Effector memory CD8-positive, alpha-beta T cell (primary cell): Measurements from ENCODE around the gene WTIP.
"Not testable (repeated sequence)": the region's sequence is repeated elsewhere in the genome, so short reads cannot be mapped to it uniquely, and the experiment has no call there.

Source experiments
- ATAC-seq: fragments of 150-1000 bp; cut with Tn5 transposase; replicated peaks from 2 replicates; pipeline ENCODE4 v1.10.0; 2021; ENCODE audit warnings: mild to moderate bottlenecking, moderate library complexity
- DNase-seq, 3 experiments: peaks; one replicate each; pipeline ENCODE4 v3.0.0; 2021
- H3K27ac Mint-ChIP-seq, 2 donors: one replicate each; pipeline ENCODE4 v1.8.0; 2022; ENCODE audit warnings: mild to moderate bottlenecking in 2 of 2, mixed read lengths in 2 of 2, moderate library complexity in 2 of 2
- H3K27me3 Mint-ChIP-seq, 2 donors: one replicate each; pipeline ENCODE4 v1.8.0; 2022; ENCODE audit warnings: mixed read lengths in 2 of 2
- H3K36me3 Mint-ChIP-seq: one replicate; pipeline ENCODE4 v1.8.0; 2022; ENCODE audit warnings: mild to moderate bottlenecking, moderate library complexity, mixed read lengths; ENCODE audit not compliant: insufficient read depth
- H3K4me1 Mint-ChIP-seq, 2 donors: one replicate each; pipeline ENCODE4 v1.8.0; 2022; ENCODE audit warnings: low read depth in 2 of 2, mixed read lengths in 2 of 2
- H3K4me3 Mint-ChIP-seq, 2 donors: one replicate each; pipeline ENCODE4 v1.8.0; 2022; ENCODE audit warnings: mild to moderate bottlenecking in 2 of 2, mixed read lengths in 2 of 2, moderate library complexity in 2 of 2
- H3K9me3 Mint-ChIP-seq, 2 donors: one replicate each; pipeline ENCODE4 v1.8.0; 2022; ENCODE audit warnings: mixed read lengths in 2 of 2

The WTIP gene

DNA sequence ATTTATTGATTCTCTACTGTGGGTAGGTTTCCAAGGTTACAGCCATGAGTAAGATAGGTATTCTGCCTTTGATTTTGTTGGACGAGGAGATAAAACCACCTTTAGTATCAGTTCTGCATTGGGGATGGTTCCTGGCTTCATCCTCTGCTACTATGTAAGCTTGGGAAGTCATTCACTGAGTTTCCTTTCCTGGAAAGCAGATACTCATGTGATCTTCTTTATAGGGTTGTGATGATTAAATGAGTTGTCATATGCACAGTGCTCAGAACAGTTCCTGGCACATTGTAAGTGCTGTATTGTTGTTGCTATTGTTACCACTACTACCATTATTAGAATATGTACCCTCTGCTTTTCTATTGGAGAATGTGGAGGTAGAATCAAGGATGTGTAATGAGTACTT lies 13.1 kb upstream of the WTIP start:
- Mint-ChIP-seq H3K9me3 (no peaks in the 10 kb centered on the region), H3K4me3 (no peak overlapping the region), H3K36me3 (peaks cover 82% of the 10 kb centered on the region), H3K27me3 (no peaks in the 10 kb centered on the region), H3K4me1 (no peaks in the 10 kb centered on the region), H3K27ac (peak overlapping the region in 1 of 2 donors; percentile 3)
- no peak for DNase-seq
- ATAC-seq, result no peak

DNA sequence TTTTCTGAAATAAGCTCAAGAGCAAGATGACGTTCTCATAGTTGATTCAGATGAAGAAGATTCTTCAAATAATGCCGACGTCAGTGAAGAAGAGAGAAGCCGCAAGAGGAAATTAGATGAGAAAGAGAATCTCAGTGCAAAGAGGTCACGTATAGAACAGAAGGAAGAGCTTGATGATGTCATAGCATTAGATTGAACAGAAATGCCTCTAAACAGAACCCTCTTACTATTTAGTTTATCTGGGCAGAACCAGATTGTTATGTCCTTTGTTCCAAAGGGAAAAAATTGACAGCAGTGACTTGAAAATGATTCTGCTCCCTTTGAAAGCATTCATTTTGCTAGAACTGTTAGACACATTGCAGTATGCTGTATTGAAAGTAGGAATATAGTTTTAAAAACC lies 12.5 kb upstream of the WTIP start:
- H3K4me3 Mint-ChIP-seq, ATAC-seq, H3K4me1 Mint-ChIP-seq, H3K27me3 Mint-ChIP-seq, H3K27ac Mint-ChIP-seq, DNase-seq, H3K9me3 Mint-ChIP-seq: not testable (repeated sequence)
- H3K36me3 Mint-ChIP-seq, result peaks cover 81% of the 10 kb centered on the region

DNA sequence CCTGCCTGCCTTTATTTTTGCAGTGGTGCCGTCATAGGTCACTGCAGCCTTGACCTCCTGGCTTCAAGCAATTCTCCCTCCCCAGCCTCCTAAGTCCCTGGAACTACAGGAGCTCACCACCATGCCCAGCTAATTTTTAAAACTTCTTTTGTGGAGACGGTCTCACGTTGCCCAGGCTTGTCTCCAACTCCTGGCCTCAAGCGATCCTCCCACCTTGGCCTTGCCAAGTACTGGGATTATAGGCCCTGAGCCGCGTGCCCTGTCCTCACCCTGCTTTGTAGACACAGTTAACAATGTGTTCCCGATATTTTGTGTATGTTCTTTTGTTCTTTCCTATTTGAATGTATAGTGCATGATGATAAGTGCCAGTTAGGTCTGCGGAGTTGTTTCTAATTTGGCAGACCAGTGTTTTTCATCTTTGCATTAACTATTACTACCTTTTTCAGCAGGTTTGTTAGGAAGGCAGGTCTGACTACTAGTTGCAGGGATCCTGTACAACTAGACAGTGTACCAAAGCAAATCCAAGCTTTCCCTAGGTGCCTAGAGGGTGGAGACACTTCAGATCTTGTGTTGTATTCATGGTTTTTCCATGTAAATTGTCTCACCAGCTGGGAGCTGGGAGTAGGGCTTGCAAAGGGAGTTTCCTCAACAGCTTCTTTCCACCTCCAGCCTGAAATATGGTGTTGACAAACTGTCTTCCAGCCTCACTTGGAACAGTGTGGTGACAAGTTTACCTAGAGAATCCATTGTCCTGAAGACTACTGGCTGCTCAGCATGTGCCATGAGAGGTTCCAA lies 9.5 kb upstream of the WTIP start:
- DNase-seq (no peak), ATAC-seq (no peak)
- peak overlapping the region; percentile 26 to 30 for H3K27ac Mint-ChIP-seq
- peaks cover 50% of the 10 kb centered on the region for H3K36me3 Mint-ChIP-seq
- H3K27me3 Mint-ChIP-seq, result no peaks in the 10 kb centered on the region
- no peaks in the 10 kb centered on the region for H3K4me1 Mint-ChIP-seq
- H3K9me3 Mint-ChIP-seq, result no peaks in the 10 kb centered on the region
- no peak overlapping the region for H3K4me3 Mint-ChIP-seq

DNA sequence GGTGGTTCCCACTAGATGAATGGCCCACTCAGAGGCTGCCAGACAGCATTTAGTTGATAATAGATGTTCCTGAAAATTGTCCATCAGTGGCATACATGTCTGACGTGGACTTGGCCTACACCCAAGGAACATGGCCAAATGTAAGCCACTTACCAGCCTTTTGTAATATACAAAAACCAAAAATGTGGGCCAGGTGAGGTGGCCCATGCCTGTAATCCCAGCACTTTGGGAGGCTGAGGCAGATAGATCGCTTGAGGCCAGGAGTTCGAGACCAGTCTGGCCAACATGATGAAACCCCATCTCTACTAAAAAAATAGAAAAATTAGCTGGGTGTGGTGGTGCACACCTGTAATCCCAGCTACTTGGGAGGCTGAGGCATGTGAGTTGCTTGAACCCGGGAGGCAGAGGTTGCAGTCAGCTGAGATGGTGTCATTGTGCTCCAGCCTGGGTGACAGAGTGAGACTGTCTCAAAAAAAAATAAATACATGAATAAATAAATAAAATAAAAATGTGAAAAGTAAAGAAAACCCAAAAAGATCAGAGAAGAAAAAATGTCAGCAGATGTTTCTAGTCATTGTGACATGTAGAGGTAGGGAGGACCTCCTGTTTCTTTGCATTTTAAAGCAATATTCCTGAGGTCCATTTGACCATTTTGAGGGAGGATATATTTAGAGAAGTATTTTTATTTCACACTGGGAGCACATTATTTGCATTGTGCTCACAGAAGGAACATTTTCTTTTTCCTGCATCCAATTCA lies 7.1 kb upstream of the WTIP start:
- H3K27me3 Mint-ChIP-seq, result peaks cover 7 to 8% of the 10 kb centered on the region in 2 donors
- DNase-seq (no peak), ATAC-seq (no peak)
- H3K27ac Mint-ChIP-seq, result no peak overlapping the region
- no peaks in the 10 kb centered on the region for H3K4me1 Mint-ChIP-seq
- peaks cover 30% of the 10 kb centered on the region for H3K36me3 Mint-ChIP-seq
- H3K4me3 Mint-ChIP-seq, result no peak overlapping the region
- no peaks in the 10 kb centered on the region for H3K9me3 Mint-ChIP-seq

DNA sequence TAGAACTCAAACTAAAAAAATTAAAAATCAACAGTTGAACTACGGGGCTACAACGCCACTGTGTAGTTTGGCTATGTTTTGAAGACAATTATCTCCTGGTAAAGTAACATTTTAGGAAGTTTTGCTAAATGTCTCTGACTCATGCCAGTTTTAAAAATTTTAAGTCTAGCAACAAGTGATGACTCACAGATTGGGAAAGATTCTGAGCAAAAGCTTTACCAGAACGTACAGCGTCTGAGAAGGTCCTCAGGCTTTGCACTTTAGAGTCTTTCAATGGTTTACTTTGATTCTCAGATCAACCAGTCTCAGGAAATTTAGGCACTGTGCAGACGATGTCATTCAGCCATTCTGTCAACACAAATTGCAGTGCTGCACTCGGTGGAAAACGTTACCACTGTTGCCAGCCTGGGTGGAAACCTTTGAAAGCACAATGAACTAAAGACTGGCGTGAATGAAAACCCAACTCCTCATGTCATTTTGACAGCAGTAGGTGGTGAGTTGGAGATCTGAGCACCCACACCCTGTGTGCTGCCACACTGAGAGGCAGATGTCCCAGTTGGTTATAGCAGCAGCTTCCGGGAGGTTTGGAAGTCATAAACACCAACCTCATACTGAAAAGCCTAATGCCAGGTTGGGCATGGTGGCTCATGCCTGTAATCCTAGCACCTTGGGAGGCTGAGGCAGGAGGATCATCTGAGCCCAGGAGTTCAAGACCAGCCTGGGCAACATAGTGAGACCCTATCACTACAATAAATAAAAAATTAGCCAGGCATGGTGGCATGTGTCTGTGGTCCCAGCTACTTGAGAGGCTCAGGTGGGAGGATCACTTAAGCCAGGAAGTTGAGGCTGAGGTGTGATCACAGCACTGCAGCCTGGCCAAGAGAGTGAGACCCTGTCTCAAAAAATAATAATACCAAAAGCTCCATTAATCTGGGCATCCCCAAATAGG lies 6.3 kb upstream of the WTIP start:
- peaks cover 8 to 17% of the 10 kb centered on the region in 2 donors for H3K27me3 Mint-ChIP-seq
- H3K27ac Mint-ChIP-seq, result no peak overlapping the region
- H3K4me1 Mint-ChIP-seq, result no peaks in the 10 kb centered on the region
- DNase-seq (no peak), ATAC-seq (no peak)
- H3K4me3 Mint-ChIP-seq, result no peak overlapping the region
- peaks cover 22% of the 10 kb centered on the region for H3K36me3 Mint-ChIP-seq
- no peaks in the 10 kb centered on the region for H3K9me3 Mint-ChIP-seq

DNA sequence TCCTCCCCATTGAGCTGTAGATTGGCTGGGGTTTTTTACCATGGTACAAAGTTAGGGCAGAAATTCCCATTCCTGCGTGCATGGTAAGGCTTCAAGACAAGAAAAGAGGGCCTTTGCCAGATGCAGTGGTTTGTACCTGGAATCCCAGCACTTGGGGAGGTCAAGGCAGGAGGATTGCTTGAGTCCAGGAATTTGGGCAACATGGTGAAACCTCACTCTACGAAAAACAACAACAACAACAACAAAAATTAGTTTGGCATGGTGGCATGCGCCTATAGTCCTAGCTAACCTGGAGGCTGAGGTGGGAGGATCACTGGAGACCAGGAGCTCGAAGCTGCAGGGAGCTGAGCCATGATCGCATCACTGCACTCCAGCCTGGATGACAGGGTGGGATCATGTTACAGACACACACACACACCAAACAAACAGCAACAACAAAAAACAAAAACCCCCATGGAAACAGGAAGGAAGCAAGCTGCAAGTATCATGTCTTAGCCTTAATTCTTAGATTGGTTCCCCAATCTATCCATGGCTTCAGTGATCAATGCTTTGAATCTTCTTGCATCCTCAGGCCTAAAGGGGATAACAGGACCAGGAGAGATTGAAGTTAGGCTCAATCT lies 5.5 kb upstream of the WTIP start:
- no peak for DNase-seq

DNA sequence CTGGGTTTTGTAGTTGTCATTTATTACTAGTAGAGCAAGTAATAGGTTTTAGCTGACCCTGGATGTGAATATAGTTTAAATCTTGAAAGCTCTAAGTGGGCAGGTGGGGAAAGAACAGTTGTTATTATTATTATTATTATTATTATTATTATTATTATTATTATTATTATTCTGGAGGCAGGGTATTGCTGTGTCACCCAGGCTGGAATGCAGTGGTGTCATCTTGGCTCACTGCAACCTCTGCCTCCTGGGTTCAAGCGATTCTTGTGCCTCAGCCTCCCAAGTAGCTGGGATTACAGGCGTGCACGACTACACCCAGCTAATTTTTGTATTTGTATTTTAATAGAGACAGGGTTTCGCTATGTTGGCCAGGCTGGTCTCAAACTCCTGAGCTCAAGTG lies 3.1 kb upstream of the WTIP start:
- H3K27me3 Mint-ChIP-seq, result peaks cover 17 to 36% of the 10 kb centered on the region in 2 donors
- DNase-seq, H3K9me3 Mint-ChIP-seq, H3K4me1 Mint-ChIP-seq, ATAC-seq, H3K4me3 Mint-ChIP-seq, H3K36me3 Mint-ChIP-seq, H3K27ac Mint-ChIP-seq: not testable (repeated sequence)

More for the DNA sequence above, 5.5 kb upstream of the WTIP start:
- no peaks in the 10 kb centered on the region for H3K4me1 Mint-ChIP-seq
- no peak overlapping the region for H3K4me3 Mint-ChIP-seq
- ATAC-seq, result no peak
- peaks cover 8 to 25% of the 10 kb centered on the region in 2 donors for H3K27me3 Mint-ChIP-seq
- peaks cover 18% of the 10 kb centered on the region for H3K36me3 Mint-ChIP-seq
- H3K9me3 Mint-ChIP-seq, result no peaks in the 10 kb centered on the region
- no peak overlapping the region for H3K27ac Mint-ChIP-seq

DNA sequence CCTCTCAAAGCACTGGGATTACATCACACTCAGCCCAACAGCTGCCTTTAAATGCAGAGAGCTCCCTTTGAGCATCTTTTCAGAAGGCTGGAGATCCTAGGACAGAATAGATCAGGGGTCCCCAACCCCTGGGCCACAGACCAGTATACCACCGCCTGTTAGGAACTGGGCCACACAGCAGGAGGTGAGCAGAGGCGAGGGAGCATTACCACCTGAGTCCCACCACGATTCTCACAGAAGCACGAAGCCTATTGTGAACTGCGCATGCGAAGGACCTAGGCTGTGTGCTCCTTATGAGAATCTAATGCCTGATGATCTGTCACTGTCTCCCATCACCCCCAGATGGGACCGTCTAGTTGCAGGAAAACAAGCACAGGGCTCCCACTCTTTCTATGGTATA lies 2.2 kb upstream of the WTIP start:
- Mint-ChIP-seq H3K4me1 (peaks cover 0 to 6% of the 10 kb centered on the region in 2 donors), H3K27me3 (peaks cover 26 to 45% of the 10 kb centered on the region in 2 donors), H3K4me3 (no peak overlapping the region), H3K27ac (no peak overlapping the region), H3K36me3 (no peaks in the 10 kb centered on the region), H3K9me3 (no peaks in the 10 kb centered on the region)
- DNase-seq (no peak), ATAC-seq (no peak)

DNA sequence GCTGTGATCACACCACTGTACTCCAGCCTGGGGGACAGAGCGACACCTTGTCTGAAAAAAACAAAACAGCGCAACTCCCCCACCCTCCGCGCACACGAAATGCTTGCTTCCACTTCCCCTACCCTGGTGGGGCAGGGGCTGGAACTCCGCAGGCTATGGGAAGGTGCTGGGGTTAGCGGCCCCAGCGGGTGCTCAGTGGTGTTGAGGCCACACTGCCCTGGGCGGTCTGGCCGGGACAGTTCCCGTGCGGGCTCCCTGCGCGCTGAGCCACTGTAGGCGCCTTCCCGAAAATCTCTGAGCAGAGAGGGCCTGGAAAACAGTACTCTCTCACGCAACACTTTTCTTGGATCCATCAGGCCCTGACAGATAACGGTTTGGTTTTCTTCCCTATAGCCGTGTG lies 1.1 kb upstream of the WTIP start:
- no peak for DNase-seq
- Mint-ChIP-seq H3K4me1 (peaks cover 0 to 6% of the 10 kb centered on the region in 2 donors), H3K36me3 (no peaks in the 10 kb centered on the region), H3K27ac (no peak overlapping the region), H3K27me3 (peaks cover 27 to 50% of the 10 kb centered on the region in 2 donors), H3K9me3 (no peaks in the 10 kb centered on the region), H3K4me3 (no peak overlapping the region)
- no peak for ATAC-seq

DNA sequence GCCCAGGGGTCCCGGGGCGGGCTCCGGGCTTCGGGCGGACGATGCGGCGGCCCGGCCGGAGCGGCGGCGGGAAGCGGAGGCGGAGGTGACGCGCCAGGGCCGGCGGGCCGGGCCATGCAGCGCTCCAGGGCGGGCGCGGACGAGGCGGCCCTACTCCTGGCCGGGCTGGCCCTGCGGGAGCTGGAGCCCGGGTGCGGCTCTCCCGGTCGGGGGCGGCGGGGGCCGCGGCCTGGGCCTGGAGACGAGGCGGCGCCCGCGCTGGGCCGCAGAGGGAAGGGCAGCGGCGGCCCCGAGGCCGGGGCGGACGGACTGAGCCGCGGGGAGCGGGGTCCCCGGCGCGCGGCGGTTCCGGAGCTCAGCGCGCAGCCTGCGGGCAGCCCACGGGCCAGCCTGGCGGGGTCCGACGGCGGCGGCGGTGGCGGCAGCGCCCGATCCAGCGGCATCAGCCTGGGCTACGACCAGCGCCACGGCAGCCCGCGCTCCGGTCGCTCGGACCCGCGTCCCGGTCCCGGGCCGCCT lies 362 bp downstream of the WTIP start:
- Mint-ChIP-seq H3K36me3 (no peaks in the 10 kb centered on the region), H3K9me3 (no peaks in the 10 kb centered on the region), H3K4me1 (peaks cover 0 to 6% of the 10 kb centered on the region in 2 donors), H3K27me3 (peaks cover 33 to 64% of the 10 kb centered on the region in 2 donors), H3K4me3 (no peak overlapping the region), H3K27ac (no peak overlapping the region)
- DNase-seq (no peak), ATAC-seq (no peak)

DNA sequence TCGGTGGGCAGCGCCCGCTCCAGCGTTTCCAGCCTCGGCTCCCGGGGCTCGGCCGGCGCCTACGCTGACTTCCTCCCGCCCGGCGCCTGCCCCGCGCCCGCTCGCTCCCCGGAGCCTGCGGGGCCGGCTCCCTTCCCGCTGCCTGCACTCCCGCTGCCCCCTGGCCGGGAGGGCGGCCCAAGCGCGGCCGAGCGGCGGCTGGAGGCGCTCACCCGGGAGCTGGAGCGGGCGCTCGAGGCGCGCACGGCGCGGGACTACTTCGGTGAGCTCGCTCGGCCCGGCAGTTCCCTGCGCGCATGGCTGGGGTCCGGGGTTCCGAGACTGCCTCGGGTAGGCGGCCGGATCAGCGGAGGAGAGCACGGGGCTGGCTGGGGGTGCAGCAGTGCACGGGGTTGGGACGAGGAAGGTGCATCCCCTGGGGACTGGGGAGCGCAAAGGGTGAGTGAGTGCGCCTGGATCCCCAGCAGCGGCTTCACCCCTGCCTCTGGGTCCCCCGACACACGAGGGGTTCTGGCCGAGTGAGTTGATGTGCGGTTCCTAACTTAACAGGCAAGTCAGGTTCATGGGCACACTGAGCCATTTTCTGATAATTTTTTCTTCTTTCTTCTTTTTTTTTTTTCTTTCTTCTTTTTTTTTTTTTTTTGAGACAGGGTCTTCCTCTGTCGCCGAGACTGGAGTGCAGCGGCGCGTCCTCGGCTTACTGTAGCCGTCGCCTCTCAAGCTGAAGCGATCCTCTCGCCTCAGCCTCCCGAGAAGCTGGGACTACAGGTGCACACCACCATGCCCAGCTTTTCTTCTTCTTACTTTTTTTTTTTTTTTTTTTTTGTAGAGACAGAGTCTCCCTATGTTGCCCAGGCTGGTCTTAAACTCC lies 1.1 kb downstream of the WTIP start:
- H3K27me3 Mint-ChIP-seq, result peaks cover 40 to 71% of the 10 kb centered on the region in 2 donors
- peaks cover 0 to 6% of the 10 kb centered on the region in 2 donors for H3K4me1 Mint-ChIP-seq
- no peak for ATAC-seq
- no peaks in the 10 kb centered on the region for H3K36me3 Mint-ChIP-seq
- H3K27ac Mint-ChIP-seq, result no peak overlapping the region
- DNase-seq, result no peak
- H3K4me3 Mint-ChIP-seq, result peak overlapping the region; percentile 75 to 81
- H3K9me3 Mint-ChIP-seq, result no peaks in the 10 kb centered on the region

DNA sequence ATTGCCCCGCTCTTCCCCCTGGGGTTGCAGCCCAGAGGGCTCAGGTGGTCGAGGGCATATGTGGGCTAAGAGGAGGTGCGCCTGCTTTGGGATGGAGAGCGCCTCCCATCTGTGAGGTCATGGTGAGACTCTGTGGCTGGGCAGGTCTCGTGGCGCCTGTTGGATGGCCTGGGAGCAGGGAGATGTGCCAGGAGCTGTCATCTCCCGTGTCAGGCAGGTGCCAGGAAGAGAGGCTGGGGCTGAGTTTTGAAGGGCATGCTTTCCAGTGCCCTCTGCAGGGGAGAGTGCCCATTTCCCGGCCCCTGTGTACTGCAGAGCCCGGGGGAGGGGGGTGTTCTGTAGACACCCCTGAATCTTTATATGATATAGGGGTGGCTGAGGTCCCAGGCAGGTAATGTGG lies 2.8 kb downstream of the WTIP start:
- peaks cover 38 to 71% of the 10 kb centered on the region in 2 donors for H3K27me3 Mint-ChIP-seq

More for the DNA sequence above, 2.8 kb downstream of the WTIP start:
- H3K9me3 Mint-ChIP-seq, result no peaks in the 10 kb centered on the region
- no peak overlapping the region for H3K27ac Mint-ChIP-seq
- no peak overlapping the region for H3K4me3 Mint-ChIP-seq
- H3K36me3 Mint-ChIP-seq, result no peaks in the 10 kb centered on the region
- peaks cover 0 to 6% of the 10 kb centered on the region in 2 donors for H3K4me1 Mint-ChIP-seq
- ATAC-seq (no peak), DNase-seq (no peak)
